Testis (tissue), 3 donors: ENCODE data around the gene KATNB1. TPM values are rescaled to one million over a fixed set of nuclear protein-coding genes. Genes with fewer than 3 reads are reported as not detected.
A peak's percentile ranks its signal among the peaks of the same experiment; 100 is the strongest.

ENCODE experiments used
- DNase-seq: peaks from one replicate; pipeline ENCODE4 v3.0.0-alpha.2; 2019
- H3K27ac ChIP-seq, 2 donors: fragments of 200-600 bp; sonication (generic); one replicate each; pipeline ENCODE4 v1.5.1; 2019
- H3K27me3 ChIP-seq: fragments of 200-600 bp; sonication (generic); one replicate; pipeline ENCODE4 v1.5.1; 2019
- H3K36me3 ChIP-seq: fragments of 200-600 bp; sonication (generic); one replicate; pipeline ENCODE4 v1.5.1; 2017; ENCODE audit warnings: low read depth; ENCODE audit errors: missing control alignments
- H3K4me1 ChIP-seq: fragments of 200-600 bp; sonication (generic); one replicate; pipeline ENCODE4 v1.5.1; 2019
- H3K4me3 ChIP-seq, 2 donors: fragments of 200-600 bp; sonication (generic); one replicate each; pipeline ENCODE4 v1.5.1; 2017 to 2019
- H3K9me3 ChIP-seq: fragments of 200-600 bp; sonication (generic); one replicate; pipeline ENCODE4 v1.5.1; 2017
- CTCF ChIP-seq, 3 experiments: fragments of 450-650 bp in 2 of 3; fragments of 200-600 bp in 1 of 3; sonication (generic) in 1 of 3; IDR thresholded peaks; one replicate each; pipeline ENCODE4 v1.5.1; 2016 to 2019; ENCODE audit warnings: antibody characterized with exemption in 3 of 3, mild to moderate bottlenecking in 2 of 3, moderate library complexity in 1 of 3
- POLR2A ChIP-seq: fragments of 450-650 bp; IDR thresholded peaks from one replicate; pipeline ENCODE4 v1.6.1; 2017; ENCODE audit warnings: antibody characterized with exemption, mild to moderate bottlenecking, moderate library complexity
- WGBS, 2 donors: methylation state at CpG; one replicate each; pipeline ENCODE4 v1.1.5; 2018; 5-methylcytosine and 5-hydroxymethylcytosine counted together
- intact Hi-C: fragments of 100-400 bp; cut with DNase I; formaldehyde crosslinking; loops from one replicate; pipeline ENCODE4 v1.15.1; 2023; ENCODE audit warnings: low total_unique reads
- polyA plus RNA-seq: library from polyadenylated mRNA; stranded (reverse); fragments of 350-450 nt; fragmentation: Illumina TruSeq; extraction: RNeasy Lipid Tissue Mini Kit (QIAGEN cat#74804); gene quantifications from one replicate; pipeline ENCODE4 v1.2.3, GENCODE V29; 2014; ENCODE audit warnings: low read depth, low replicate concordance; ENCODE audit not compliant: insufficient read depth
- total RNA-seq, 2 donors: library from RNA; depleted of rRNA; stranded (reverse); fragments of >200 nt; gene quantifications; one replicate each; pipeline ENCODE4 v1.2.3, GENCODE V29; 2016

The KATNB1 gene
- total and polyA plus RNA-seq, 3 donors from 2014 or later, result 52.7 to 105 (median 53.5) TPM

DNA sequence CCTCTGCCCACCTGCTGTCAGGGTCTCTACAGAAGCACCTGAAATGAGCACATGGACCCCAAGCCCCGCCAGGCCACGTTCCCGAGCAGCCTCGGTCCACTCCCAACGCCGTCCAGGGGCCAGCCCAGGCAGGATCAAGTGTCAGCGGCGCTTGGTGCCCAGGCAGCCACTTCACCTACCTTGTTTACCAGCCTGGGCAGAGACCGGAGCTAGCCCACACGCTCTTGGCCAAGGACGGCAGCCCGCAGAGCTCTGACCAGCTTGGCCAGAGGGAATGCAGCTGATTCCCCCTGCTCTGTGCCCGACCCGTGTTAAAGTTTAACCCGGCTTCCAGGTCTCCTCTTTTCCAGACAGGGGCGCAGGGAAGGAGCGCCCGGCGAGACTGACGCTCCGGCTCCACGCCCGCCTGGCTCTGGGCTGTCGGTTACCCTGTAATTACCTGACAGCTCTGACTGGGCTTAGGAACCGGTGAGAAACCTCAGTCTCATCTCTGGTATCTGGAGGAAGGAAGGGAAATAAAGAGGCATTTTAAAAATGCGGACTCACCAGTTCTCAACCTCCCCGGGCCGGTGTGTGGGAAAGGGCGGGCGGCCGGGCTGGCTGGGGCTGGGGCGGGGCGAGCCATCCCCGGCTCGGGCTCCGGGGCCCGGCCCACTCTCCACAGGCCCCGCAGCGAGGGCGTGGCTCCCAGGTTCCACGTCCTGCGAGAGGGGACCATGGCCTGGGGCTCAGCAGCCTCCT, 62.1 kb downstream of the KATNB1 start:
- Histone ChIP-seq H3K27ac (no peak overlapping the region), H3K9me3 (no peaks in the 10 kb centered on the region), H3K27me3 (no peaks in the 10 kb centered on the region), H3K36me3 (no peaks in the 10 kb centered on the region), H3K4me3 (peak overlapping the region in 1 of 2 donors; percentile 17), H3K4me1 (peaks cover 33% of the 10 kb centered on the region)
- DNase-seq, result no peak
- intact Hi-C loops, result no loop called here
- WGBS, 2 donors, result 73 to 77% methylated on average over 11 to 42 of the region's 42 CpGs
- TF ChIP-seq CTCF (IDR thresholded peaks at IDR 0.05), result no peak
- no peak for TF ChIP-seq POLR2A

DNA sequence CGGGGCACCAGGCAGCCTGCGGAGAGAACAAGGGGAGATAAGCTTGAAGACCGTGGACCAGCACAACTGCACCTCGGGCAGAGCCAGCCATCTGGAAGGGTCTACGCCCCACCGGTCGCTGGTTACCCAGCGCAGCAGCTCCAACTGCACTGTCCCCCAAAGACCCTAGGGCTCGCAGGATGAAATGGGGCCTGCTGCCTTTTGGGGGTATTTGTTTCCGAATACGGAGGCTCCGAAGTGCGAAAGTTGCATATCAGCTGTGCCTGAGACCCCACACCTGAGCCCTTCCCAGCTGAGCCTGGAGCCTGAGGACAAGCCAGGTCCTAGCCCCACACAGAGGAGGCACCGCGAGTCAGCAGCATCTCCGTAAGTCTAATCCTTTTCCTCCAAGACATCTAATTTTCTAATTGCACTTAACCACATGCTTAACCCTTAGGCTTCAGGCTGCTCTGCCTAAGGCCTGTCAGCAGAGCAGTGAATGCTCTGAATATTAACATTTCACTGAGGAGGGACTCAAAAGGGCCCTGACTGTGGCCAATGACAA, 62.8 kb downstream of the KATNB1 start:
- no peak for DNase-seq

DNA sequence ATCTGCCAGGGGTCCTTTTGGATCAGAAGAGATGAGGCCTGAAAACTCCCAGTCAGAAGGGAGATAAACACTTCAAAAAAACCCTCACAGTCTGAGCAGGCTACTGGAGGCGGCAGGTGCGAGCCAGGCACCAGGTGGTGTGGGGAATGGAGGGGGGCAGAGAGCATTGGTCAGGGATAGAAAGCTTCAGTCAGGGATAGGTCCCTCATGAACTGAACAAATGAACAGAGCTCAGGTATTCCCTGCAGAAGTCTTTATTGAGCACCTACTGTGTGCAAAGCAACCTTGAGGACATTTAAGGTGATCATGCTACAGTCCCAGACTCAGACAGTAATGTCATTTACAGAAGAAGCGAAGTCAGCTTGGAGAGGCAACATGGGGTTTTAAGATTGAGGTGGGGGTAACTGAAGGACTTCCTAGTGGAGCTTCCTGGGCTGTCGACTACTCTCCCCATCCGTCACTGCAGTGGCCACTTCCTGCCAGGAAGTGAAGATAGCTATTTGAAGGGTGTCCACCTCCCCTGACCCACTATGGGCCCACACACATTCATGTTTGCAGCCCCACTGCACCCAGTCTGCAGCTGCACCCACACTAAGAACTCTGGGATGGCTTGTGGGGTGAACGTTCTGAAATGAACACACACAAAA, 63.5 kb downstream of the KATNB1 start:
- Histone ChIP-seq H3K27ac (no peak overlapping the region), H3K9me3 (no peaks in the 10 kb centered on the region), H3K27me3 (no peaks in the 10 kb centered on the region), H3K36me3 (no peaks in the 10 kb centered on the region), H3K4me3 (no peak overlapping the region), H3K4me1 (peaks cover 45% of the 10 kb centered on the region)
- intact Hi-C loops, result no loop called here
- WGBS, 2 donors, result 70 to 72% methylated on average over 6 of the region's 6 CpGs
- TF ChIP-seq CTCF (IDR thresholded peaks at IDR 0.05), result no peak
- TF ChIP-seq POLR2A, result no peak
- DNase-seq, result no peak

More for the DNA sequence above, 62.8 kb downstream of the KATNB1 start:
- no peaks in the 10 kb centered on the region for H3K27me3 ChIP-seq
- H3K4me1 ChIP-seq, result peaks cover 39% of the 10 kb centered on the region
- H3K27ac ChIP-seq, result no peak overlapping the region
- H3K36me3 ChIP-seq, result no peaks in the 10 kb centered on the region
- TF ChIP-seq CTCF (IDR thresholded peaks at IDR 0.05) (no peak), POLR2A (no peak)
- no peaks in the 10 kb centered on the region for H3K9me3 ChIP-seq
- intact Hi-C loops, result no loop called here
- 77 to 85% methylated on average over 9 to 16 of the region's 16 CpGs for WGBS, 2 donors
- H3K4me3 ChIP-seq, result peak overlapping the region in 1 of 2 donors; percentile 17

- 51 to 53% methylated on average over 4 of the region's 5 CpGs for WGBS, 2 donors
- no peak overlapping the region for H3K4me3 ChIP-seq
Measured at GRCh38 chr16:57799600-57800199, 64.1 kb downstream of the KATNB1 start.

More at GRCh38 chr16:57799600-57800199, 64.1 kb downstream of the KATNB1 start:
- peaks cover 46% of the 10 kb centered on the region for H3K4me1 ChIP-seq
- no peaks in the 10 kb centered on the region for H3K27me3 ChIP-seq
- peak overlapping the region in 1 of 2 donors; percentile 93 for H3K27ac ChIP-seq
- H3K9me3 ChIP-seq, result no peaks in the 10 kb centered on the region
- intact Hi-C loops, result no loop called here
- H3K36me3 ChIP-seq, result no peaks in the 10 kb centered on the region
- TF ChIP-seq CTCF (IDR thresholded peaks at IDR 0.05), result no peak
- TF ChIP-seq POLR2A, result no peak
- no peak for DNase-seq
